Peyer's patch (tissue), 4 donors: ENCODE data around the gene RNF38.

Experiments used
- POLR2A ChIP-seq, 2 donors: fragments of 450-650 bp; IDR thresholded peaks; one replicate each; pipeline ENCODE4 v1.5.1; 2017; ENCODE audit warnings: antibody characterized with exemption in 2 of 2, mild to moderate bottlenecking in 2 of 2, moderate library complexity in 2 of 2
- TF ChIP-seq, protein P1 (sequence below), 6 experiments: fragments of 450-650 bp in 4 of 6; fragments of 200-600 bp in 2 of 6; sonication (generic) in 1 of 6; IDR thresholded peaks; one replicate each; pipeline ENCODE4 v1.5.1; 2017 to 2019; ENCODE audit warnings: antibody characterized with exemption in 6 of 6, mild to moderate bottlenecking in 3 of 6, moderate library complexity in 1 of 6

DNA sequence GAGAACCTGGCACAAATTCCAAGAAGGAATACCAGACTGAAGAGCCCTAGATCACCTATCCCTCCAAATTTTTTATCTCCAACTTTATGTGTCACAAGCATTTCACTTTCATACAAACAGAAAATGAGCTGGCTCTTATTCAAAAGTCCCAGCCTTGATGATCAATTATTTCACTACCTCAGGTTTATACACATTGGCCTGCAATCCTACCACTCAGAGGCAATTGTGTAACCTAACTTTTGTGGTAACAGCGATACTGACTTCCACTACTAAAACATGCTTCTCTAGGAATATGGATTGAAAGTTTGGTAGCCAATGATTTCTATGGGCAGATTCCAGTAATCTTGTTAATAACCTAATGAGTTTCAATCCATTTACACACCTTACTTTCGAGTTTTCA lies 10.5 kb downstream of the RNF38 start:
- TF ChIP-seq, protein P1, sequence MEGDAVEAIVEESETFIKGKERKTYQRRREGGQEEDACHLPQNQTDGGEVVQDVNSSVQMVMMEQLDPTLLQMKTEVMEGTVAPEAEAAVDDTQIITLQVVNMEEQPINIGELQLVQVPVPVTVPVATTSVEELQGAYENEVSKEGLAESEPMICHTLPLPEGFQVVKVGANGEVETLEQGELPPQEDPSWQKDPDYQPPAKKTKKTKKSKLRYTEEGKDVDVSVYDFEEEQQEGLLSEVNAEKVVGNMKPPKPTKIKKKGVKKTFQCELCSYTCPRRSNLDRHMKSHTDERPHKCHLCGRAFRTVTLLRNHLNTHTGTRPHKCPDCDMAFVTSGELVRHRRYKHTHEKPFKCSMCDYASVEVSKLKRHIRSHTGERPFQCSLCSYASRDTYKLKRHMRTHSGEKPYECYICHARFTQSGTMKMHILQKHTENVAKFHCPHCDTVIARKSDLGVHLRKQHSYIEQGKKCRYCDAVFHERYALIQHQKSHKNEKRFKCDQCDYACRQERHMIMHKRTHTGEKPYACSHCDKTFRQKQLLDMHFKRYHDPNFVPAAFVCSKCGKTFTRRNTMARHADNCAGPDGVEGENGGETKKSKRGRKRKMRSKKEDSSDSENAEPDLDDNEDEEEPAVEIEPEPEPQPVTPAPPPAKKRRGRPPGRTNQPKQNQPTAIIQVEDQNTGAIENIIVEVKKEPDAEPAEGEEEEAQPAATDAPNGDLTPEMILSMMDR (IDR thresholded peaks at IDR 0.05) = no peak
- TF ChIP-seq POLR2A (IDR thresholded peaks at IDR 0.05) = no peak
